HepG2 (cell line): ENCODE data around the gene RASL10B. TPM values are rescaled to one million over a fixed set of nuclear protein-coding genes. Genes with fewer than 3 reads are reported as not detected.

Experiments
- ATAC-seq: fragments of 200-7000 bp; cut with Tn5 transposase; 3 replicates; pipeline ENCODE4 v1.9.1; 2020; ENCODE audit warnings: mild to moderate bottlenecking, moderate library complexity
- BruUV-seq: library from RNA; stranded (reverse); fragments of 400-500 nt; replicated peaks from 2 replicates; lab custom pipeline; 2021; lab: Mats Ljungman, UMichigan
- CTCF ChIA-PET: fragments of 300-600 bp; formaldehyde crosslinking; extraction: SDS; loops from one replicate; lab custom pipeline; 2021; ENCODE audit warnings: low total read pairs, inconsistent platforms, low intra/inter-chr PET ratio; lab: Yijun Ruan, JAX
- POLR2A ChIA-PET: fragments of 350-600 bp; sonication (Branson Sonifier 250); formaldehyde crosslinking; loops from one replicate; lab custom pipeline; 2020; ENCODE audit warnings: antibody characterized with exemption, inconsistent platforms; lab: Yijun Ruan, JAX
- DNase-seq: peaks from one replicate; pipeline ENCODE4 v3.0.0-alpha.2; 2015; ENCODE audit warnings: low spot score
- FAIRE-seq: peaks from 3 replicates; lab custom pipeline; 2011; peaks lifted over from hg19 to GRCh38; lab: Jason Lieb, UNC
- H2AFZ ChIP-seq: one replicate; pipeline ENCODE4 v1.6.1; 2011; ENCODE audit warnings: low read length, inconsistent platforms
- H3K27ac ChIP-seq: fragments of 300-600 bp; 3 replicates; pipeline ENCODE4 v1.8.0; 2011; ENCODE audit warnings: mixed run types, mild to moderate bottlenecking, mixed read lengths, low read length, inconsistent platforms; ENCODE audit not compliant: insufficient read depth; ENCODE audit errors: extremely low read length
- H3K27me3 ChIP-seq, 2 experiments: fragments of 200-600 bp in 1 of 2; 2 replicates in 1 of 2; 3 replicates in 1 of 2; pipeline versions ENCODE4 v1.6.0 to v1.8.0; 2011; ENCODE audit warnings: low read length in 2 of 2, mild to moderate bottlenecking in 2 of 2, moderate library complexity in 2 of 2, inconsistent platforms in 1 of 2; ENCODE audit not compliant: insufficient read depth in 2 of 2, control insufficient read depth in 1 of 2
- H3K36me3 ChIP-seq, 2 experiments: fragments of 200-600 bp in 1 of 2; replicated peaks in 1 of 2; 2 replicates in 1 of 2; 3 replicates in 1 of 2; pipeline versions ENCODE4 v1.5.1 to v1.8.0; 2011; ENCODE audit warnings: low read length in 2 of 2, inconsistent platforms in 1 of 2; ENCODE audit not compliant: insufficient read depth in 2 of 2, control insufficient read depth in 1 of 2
- H3K4me1 ChIP-seq: 2 replicates; pipeline ENCODE4 v1.5.1; 2012; ENCODE audit warnings: low read length, inconsistent platforms; ENCODE audit not compliant: insufficient read depth
- H3K4me2 ChIP-seq: 2 replicates; pipeline ENCODE4 v1.6.0; 2011; ENCODE audit warnings: low read depth, low read length, inconsistent platforms
- H3K4me3 ChIP-seq, 3 experiments: fragments of 200-600 bp in 1 of 3; sonication (generic), shearing (Covaris generic) in 1 of 3; replicated peaks in 1 of 3; 2 replicates each; pipeline ENCODE4 v1.5.1; 2011 to 2016; ENCODE audit warnings: low read length in 3 of 3, inconsistent platforms in 2 of 3, low read depth in 2 of 3, mild to moderate bottlenecking in 2 of 3, control low read depth in 1 of 3, mixed read lengths in 1 of 3; ENCODE audit not compliant: insufficient read depth in 1 of 3
- H3K79me2 ChIP-seq: one replicate; pipeline ENCODE4 v1.6.1; 2011; ENCODE audit warnings: low read length, inconsistent platforms; ENCODE audit not compliant: insufficient read depth
- H3K9ac ChIP-seq: 2 replicates; pipeline ENCODE4 v1.6.0; 2011; ENCODE audit warnings: mild to moderate bottlenecking, low read depth, low read length, inconsistent platforms; ENCODE audit not compliant: insufficient read depth
- H3K9me3 ChIP-seq: 2 replicates; pipeline ENCODE4 v1.5.1; 2012; ENCODE audit warnings: mild to moderate bottlenecking, low read length
- H4K20me1 ChIP-seq: 2 replicates; pipeline ENCODE4 v1.6.0; 2011; ENCODE audit warnings: inconsistent platforms, mild to moderate bottlenecking, low read length, moderate library complexity; ENCODE audit not compliant: insufficient read depth
- ARHGAP35 ChIP-seq: sonication (generic); formaldehyde crosslinking; IDR thresholded peaks from 2 replicates; pipeline ENCODE4 v1.9.0; 2022; ENCODE audit warnings: mild to moderate bottlenecking, inconsistent platforms, moderate library complexity, missing genetic modification reagents, borderline replicate concordance
- ARNT2 ChIP-seq: sonication (generic); formaldehyde crosslinking; IDR thresholded peaks from 2 replicates; pipeline ENCODE4 v1.8.0; 2022; ENCODE audit warnings: mild to moderate bottlenecking, low read depth, missing genetic modification reagents, moderate library complexity
- CC2D1A ChIP-seq: sonication (generic); formaldehyde crosslinking; IDR thresholded peaks from 2 replicates; pipeline ENCODE4 v1.8.1; 2023; ENCODE audit warnings: mild to moderate bottlenecking, missing genetic modification reagents
- MYNN ChIP-seq: sonication (generic); formaldehyde crosslinking; IDR thresholded peaks from 2 replicates; pipeline ENCODE4 v1.4.0; 2020; ENCODE audit warnings: mild to moderate bottlenecking, low read depth, missing genetic modification reagents
- RARG ChIP-seq: sonication (generic); formaldehyde crosslinking; IDR thresholded peaks from 2 replicates; pipeline ENCODE4 v1.4.0; 2020; ENCODE audit warnings: low read depth, mild to moderate bottlenecking, missing genetic modification reagents
- SIX4 ChIP-seq: sonication (generic); formaldehyde crosslinking; IDR thresholded peaks from 2 replicates; pipeline ENCODE4 v1.4.0; 2020; ENCODE audit warnings: missing genetic modification reagents
- TBP ChIP-seq: sonication (generic); formaldehyde crosslinking; IDR thresholded peaks from 2 replicates; pipeline ENCODE4 v1.5.0; 2020; ENCODE audit warnings: missing genetic modification reagents
- ZFP36 ChIP-seq: fragments of 150-350 bp; IDR thresholded peaks from 2 replicates; pipeline ENCODE4 v1.6.1; 2018; ENCODE audit warnings: borderline replicate concordance, low read length, low read depth; ENCODE audit not compliant: partially characterized antibody
- ZNF30 ChIP-seq: sonication (generic); formaldehyde crosslinking; IDR thresholded peaks from 2 replicates; pipeline ENCODE4 v1.5.0; 2020; ENCODE audit warnings: mild to moderate bottlenecking, missing genetic modification reagents
- ZNF788 ChIP-seq: sonication (generic); formaldehyde crosslinking; IDR thresholded peaks from 2 replicates; pipeline ENCODE4 v1.5.0; 2020; ENCODE audit warnings: mild to moderate bottlenecking, missing genetic modification reagents, borderline replicate concordance
- WGBS: methylation state at CpG from one replicate; pipeline ENCODE4 v1.1.6; 2017; ENCODE audit warnings: low lambda C conversion rate; 5-methylcytosine and 5-hydroxymethylcytosine counted together
- in situ Hi-C: cut with HindIII; loops from 2 replicates; pipeline ENCODE4 v1.10.0; 2017; ENCODE audit warnings: low pct_unique_long_range_greater_than_20kb; ENCODE audit not compliant: extremely low pct_ligation_motif_present
- intact Hi-C: fragments of 100-400 bp; cut with micrococcal nuclease; formaldehyde crosslinking; loops from one replicate; pipeline ENCODE4 v1.10.0; 2022; ENCODE audit not compliant: unreplicated experiment
- polyA plus RNA-seq, 8 experiments: library from polyadenylated mRNA; depleted of rRNA in 3 of 8; stranded (reverse) in 7 of 8; unstranded in 1 of 8; fragments of >200 nt; fragmentation: Illumina TruSeq in 4 of 8; extraction: Trizol in 4 of 8; gene quantifications; 2 replicates each; pipeline versions ENCODE4 v1.2.1 to v1.2.3, GENCODE V29; 2011 to 2016; ENCODE audit warnings: low read depth in 4 of 8, missing spikeins in 1 of 8, mixed read lengths in 1 of 8; ENCODE audit not compliant: insufficient read depth in 1 of 8
- total RNA-seq, 5 experiments: library from RNA; depleted of rRNA; stranded (reverse); fragments of >200 nt; fragmentation: Illumina TruSeq; extraction: Trizol; gene quantifications; 2 replicates each; pipeline ENCODE4 v1.2.3, GENCODE V29; 2016; ENCODE audit warnings: low read depth in 1 of 5
- TF ChIP-seq, protein P1 (sequence below): IDR thresholded peaks from 2 replicates; pipeline ENCODE4 v1.6.1; 2016; ENCODE audit warnings: missing genetic modification reagents, missing compliant biosample characterization
- TF ChIP-seq, protein P2 (sequence below): sonication (generic); formaldehyde crosslinking; IDR thresholded peaks from 2 replicates; pipeline ENCODE4 v1.4.0; 2020; ENCODE audit warnings: missing genetic modification reagents
- TF ChIP-seq, protein P3 (sequence below): IDR thresholded peaks from 2 replicates; pipeline ENCODE4 v1.6.1; 2016; ENCODE audit warnings: missing compliant biosample characterization, missing genetic modification reagents, borderline replicate concordance

RASL10B gene
- total and polyA plus RNA-seq, 2 of the 13 experiments (the other 11 are each of a cell fraction or from before 2014, with no cell fraction given): 8.8 to 11.0 TPM

DNA sequence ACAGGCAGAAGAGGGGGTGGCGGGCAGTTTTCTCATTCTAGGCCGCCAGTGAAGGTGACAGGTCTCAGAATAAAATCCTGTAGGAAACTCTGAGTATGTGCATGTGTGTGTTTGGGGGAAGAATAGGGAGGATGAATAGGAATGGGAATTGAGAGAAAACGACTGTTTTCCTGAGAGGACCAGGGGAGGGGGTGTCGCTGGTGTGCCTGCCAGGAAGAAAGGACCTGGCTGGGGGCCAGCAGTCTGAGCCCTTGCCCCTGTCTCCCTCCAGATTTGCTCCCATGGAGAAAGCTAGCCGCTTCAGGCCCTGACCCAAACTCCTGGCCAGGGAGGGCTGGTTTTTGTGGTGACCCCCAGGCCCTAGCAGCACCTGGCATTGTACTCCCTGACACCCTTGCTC is 43.6 kb downstream of the RASL10B start:
- H3K9ac ChIP-seq: no peak overlapping the region
- H3K36me3 ChIP-seq: no peaks in the 10 kb centered on the region
- H3K4me1 ChIP-seq: no peaks in the 10 kb centered on the region
- DNase-seq: no peak
- no peak overlapping the region for H3K4me3 ChIP-seq
- no TSS peak for BruUV-seq
- no peak for ATAC-seq
- H3K27me3 ChIP-seq: peaks cover 1 to 55% of the 10 kb centered on the region in 2 experiments; a peak in 3 of 5 replicates
- TF ChIP-seq, protein P1, sequence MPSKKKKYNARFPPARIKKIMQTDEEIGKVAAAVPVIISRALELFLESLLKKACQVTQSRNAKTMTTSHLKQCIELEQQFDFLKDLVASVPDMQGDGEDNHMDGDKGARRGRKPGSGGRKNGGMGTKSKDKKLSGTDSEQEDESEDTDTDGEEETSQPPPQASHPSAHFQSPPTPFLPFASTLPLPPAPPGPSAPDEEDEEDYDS (CRISPR knock-in tag): no peak
- TF ChIP-seq ARNT2 (CRISPR knock-in tag) (no peak), ZFP36 (no peak), CC2D1A (no peak), ZNF788 (no peak), SIX4 (CRISPR knock-in tag) (no peak), MYNN (no peak), RARG (CRISPR knock-in tag) (no peak), TBP (CRISPR knock-in tag) (no peak)
- WGBS: 21% methylated on average over 5 of the region's 5 CpGs
- FAIRE-seq: no peak
- H3K79me2 ChIP-seq: no peaks in the 10 kb centered on the region
- no peaks in the 10 kb centered on the region for H3K9me3 ChIP-seq
- CTCF ChIA-PET: no interaction called here
- H4K20me1 ChIP-seq: no peaks in the 10 kb centered on the region
- in situ Hi-C loops (no loop called here), intact Hi-C loops (no loop called here)
- POLR2A ChIA-PET: interaction anchor here (0.7 kb wide), 1 partner anchor 34 kb away, joined by 3 read pairs; the partner anchor contains the start of gene TAF15
- no peak overlapping the region for H3K4me2 ChIP-seq
- no peak overlapping the region for H2AFZ ChIP-seq
- H3K27ac ChIP-seq: no peak overlapping the region

DNA sequence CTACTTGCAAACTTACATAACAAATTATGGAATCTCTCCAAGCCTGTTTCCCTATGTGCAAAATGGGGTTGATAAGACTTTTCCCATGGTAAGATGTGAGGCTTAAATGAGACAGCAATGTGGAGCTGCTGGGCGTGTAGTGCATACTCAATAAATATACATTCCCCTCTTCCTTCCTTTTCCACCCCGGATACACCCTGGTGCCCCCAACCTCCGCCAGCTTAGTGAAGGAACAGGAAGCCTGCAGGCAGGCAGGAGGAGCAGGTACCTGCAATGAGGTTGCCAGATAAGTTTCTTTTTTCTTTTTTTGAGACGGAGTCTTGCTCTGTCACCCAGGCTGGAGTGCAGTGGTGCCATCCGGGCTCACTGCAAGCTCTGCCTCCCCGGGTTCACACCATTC is 44.1 kb downstream of the RASL10B start:
- Histone ChIP-seq H3K36me3 (no peaks in the 10 kb centered on the region), H3K4me2 (no peak overlapping the region), H3K79me2 (no peaks in the 10 kb centered on the region), H3K4me3 (no peak overlapping the region), H2AFZ (no peak overlapping the region), H3K27ac (no peak overlapping the region), H4K20me1 (no peaks in the 10 kb centered on the region), H3K9ac (no peak overlapping the region), H3K27me3 (peaks cover 1 to 55% of the 10 kb centered on the region in 2 experiments; a peak in 3 of 5 replicates), H3K9me3 (no peaks in the 10 kb centered on the region), H3K4me1 (no peaks in the 10 kb centered on the region)
- POLR2A ChIA-PET: interaction anchor here (0.7 kb wide), 1 partner anchor 33 kb away, joined by 3 read pairs; the partner anchor contains the start of gene TAF15
- BruUV-seq: no TSS peak
- no peak for FAIRE-seq
- DNase-seq: no peak
- in situ Hi-C loops (no loop called here), intact Hi-C loops (no loop called here)
- WGBS: 19% methylated on average over 6 of the region's 6 CpGs
- CTCF ChIA-PET: no interaction called here
- no peak for ATAC-seq
- TF ChIP-seq, protein P2, sequence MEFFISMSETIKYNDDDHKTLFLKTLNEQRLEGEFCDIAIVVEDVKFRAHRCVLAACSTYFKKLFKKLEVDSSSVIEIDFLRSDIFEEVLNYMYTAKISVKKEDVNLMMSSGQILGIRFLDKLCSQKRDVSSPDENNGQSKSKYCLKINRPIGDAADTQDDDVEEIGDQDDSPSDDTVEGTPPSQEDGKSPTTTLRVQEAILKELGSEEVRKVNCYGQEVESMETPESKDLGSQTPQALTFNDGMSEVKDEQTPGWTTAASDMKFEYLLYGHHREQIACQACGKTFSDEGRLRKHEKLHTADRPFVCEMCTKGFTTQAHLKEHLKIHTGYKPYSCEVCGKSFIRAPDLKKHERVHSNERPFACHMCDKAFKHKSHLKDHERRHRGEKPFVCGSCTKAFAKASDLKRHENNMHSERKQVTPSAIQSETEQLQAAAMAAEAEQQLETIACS (CRISPR knock-in tag): no peak
- TF ChIP-seq ZNF30 (CRISPR knock-in tag) (no peak), ARHGAP35 (CRISPR knock-in tag) (no peak)
- TF ChIP-seq, protein P3, sequence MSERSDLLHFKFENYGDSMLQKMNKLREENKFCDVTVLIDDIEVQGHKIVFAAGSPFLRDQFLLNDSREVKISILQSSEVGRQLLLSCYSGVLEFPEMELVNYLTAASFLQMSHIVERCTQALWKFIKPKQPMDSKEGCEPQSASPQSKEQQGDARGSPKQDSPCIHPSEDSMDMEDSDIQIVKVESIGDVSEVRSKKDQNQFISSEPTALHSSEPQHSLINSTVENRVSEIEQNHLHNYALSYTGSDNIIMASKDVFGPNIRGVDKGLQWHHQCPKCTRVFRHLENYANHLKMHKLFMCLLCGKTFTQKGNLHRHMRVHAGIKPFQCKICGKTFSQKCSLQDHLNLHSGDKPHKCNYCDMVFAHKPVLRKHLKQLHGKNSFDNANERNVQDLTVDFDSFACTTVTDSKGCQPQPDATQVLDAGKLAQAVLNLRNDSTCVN (CRISPR knock-in tag): no peak
